T-helper 9 cell (primary cell): ENCODE measurements around the gene PLAC1.

Experiments
- DNase-seq: peaks from one replicate; pipeline ENCODE4 v3.0.0-alpha.2; 2020

The PLAC1 gene

DNA sequence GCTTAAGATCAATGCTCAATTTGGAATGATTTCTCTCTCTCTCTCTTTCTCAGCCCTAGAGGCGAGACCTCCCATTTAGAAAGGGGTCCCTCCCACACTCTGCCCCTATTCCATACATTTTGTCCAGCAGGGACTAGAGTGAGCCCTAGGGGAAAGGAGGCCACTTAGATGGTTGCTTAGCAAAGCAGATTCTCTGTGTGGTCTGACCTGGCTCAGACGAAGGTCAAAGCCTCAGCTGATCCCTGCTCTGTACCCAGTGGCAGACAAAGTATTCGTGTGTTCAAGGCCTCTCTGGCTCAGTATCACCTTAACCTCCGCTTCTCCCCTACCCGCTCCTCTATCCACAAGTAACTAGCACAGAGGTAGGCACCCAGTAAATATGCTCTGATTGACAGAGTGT, 120.0 kb downstream of the PLAC1 start:
- no peak for DNase-seq

GRCh38 chrX:134537179-134537955, 120.9 kb downstream of the PLAC1 start:
- DNase-seq, result no peak

- DNase-seq, result no peak
Observed at GRCh38 chrX:134533952-134534351, 124.3 kb downstream of the PLAC1 start.

GRCh38 chrX:134533352-134533751, 124.9 kb downstream of the PLAC1 start:
- DNase-seq, result no peak

- no peak for DNase-seq
Observed at GRCh38 chrX:134530845-134531244, 127.4 kb downstream of the PLAC1 start.

DNA sequence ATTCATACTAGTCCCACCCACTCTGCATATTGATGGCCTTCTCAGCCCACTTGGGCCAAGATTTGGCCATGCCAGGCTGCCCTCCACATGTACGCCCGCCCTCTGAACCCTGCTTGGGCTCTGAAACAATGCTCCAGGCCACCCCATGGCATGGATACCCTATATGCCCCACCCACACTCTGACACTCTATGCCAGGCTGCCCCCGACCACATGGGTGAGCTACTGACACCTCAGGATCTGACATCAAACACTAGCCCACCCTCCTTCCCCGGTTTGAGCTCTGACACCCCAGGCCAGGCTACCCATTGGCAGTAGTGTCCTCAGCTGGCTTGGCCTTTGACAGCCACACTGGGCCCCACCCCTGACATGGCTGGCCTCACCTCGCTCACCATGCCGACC, 128.8 kb downstream of the PLAC1 start:
- DNase-seq, result no peak

- DNase-seq, result no peak
Observed at GRCh38 chrX:134528960-134529359, 129.3 kb downstream of the PLAC1 start.

GRCh38 chrX:134526399-134526798, 131.9 kb downstream of the PLAC1 start:
- no peak for DNase-seq

DNA sequence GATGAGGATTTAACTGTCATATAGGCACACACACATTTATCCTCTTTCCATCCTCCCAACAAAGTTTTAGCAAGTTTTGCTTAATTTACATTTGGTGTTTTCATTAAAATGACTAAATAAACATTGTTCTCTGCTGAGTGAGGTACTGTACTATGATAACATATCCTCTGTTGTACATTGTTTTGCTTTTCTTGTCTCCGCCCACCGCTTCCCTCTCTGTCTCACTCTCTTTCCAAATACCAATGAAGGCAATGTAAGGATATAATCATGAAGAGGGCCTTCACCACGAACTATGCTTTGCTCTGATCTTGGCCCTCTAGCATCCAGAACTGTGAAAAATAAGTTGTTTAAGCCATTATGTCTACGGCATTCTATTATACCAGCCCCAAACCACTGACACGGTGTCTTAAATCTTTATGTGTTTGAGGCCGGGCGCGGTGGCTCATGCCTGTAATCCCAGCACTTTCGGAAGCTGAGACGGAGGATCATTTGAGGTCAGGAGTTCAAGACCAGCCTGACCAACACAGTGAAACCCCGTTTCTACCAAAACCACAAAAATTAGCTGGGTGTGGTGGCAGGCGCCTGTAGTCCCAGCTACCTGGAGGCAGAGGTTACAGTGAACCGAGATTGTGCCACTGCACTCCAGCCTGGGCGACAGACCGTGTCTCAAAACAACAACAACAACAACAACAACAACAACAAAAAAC, 133.0 kb downstream of the PLAC1 start:
- DNase-seq, result no peak

DNA sequence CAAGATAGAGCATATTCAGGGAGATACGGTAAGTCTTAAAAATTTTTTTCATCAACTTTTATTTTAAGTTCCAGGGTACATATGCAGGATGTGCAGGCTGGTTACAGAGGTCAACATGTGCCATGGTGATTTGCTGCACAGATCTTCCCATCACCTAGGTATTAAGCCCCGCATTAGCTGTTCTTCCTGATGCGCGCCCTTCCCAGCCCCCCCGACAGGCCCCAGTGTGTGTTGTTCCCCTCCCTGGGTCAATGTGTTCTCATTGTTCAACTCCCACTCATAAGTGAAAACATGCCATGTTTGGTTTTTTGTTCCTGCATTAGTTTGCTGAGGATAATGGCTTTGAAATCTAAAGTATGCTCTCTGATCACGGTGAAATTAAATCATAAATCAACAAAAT, 134.1 kb downstream of the PLAC1 start:
- no peak for DNase-seq

- DNase-seq, result no peak
Observed at GRCh38 chrX:134520860-134521390, 137.3 kb downstream of the PLAC1 start.
